Neutrophil (primary cell): ENCODE results near the gene ZACN.
"Not testable (repeated sequence)": the region's sequence is repeated elsewhere in the genome, so short reads cannot be mapped to it uniquely, and the experiment has no call there.

Experiments
- H3K27ac ChIP-seq: fragments of 200-600 bp; sonication (generic); 2 replicates; pipeline ENCODE4 v1.5.1; 2016; ENCODE audit warnings: mild to moderate bottlenecking, moderate library complexity
- H3K27me3 ChIP-seq: fragments of 200-600 bp; sonication (generic); 2 replicates; pipeline ENCODE4 v1.6.0; 2016; ENCODE audit warnings: mild to moderate bottlenecking
- H3K36me3 ChIP-seq: fragments of 200-600 bp; sonication (generic); 2 replicates; pipeline ENCODE4 v1.5.1; 2017
- H3K4me1 ChIP-seq, 2 experiments: fragments of 200-600 bp in 1 of 2; sonication (generic) in 1 of 2; 1 replicate in 1 of 2; 2 replicates in 1 of 2; pipeline versions ENCODE4 v1.5.1 to v1.6.1; 2013 to 2016; ENCODE audit warnings: low read depth in 1 of 2, low read length in 1 of 2, mild to moderate bottlenecking in 1 of 2, moderate library complexity in 1 of 2; ENCODE audit not compliant: control insufficient read depth in 1 of 2, insufficient read depth in 1 of 2
- H3K4me3 ChIP-seq, 2 experiments: fragments of 200-600 bp in 1 of 2; sonication (generic) in 1 of 2; 1 replicate in 1 of 2; 2 replicates in 1 of 2; pipeline ENCODE4 v1.5.1; 2013 to 2016; ENCODE audit warnings: low read depth in 1 of 2, low read length in 1 of 2, mild to moderate bottlenecking in 1 of 2, moderate library complexity in 1 of 2
- H3K9me3 ChIP-seq: fragments of 200-600 bp; sonication (generic); 2 replicates; pipeline ENCODE4 v1.5.1; 2016
- CTCF ChIP-seq: fragments of 200-600 bp; sonication (generic); IDR thresholded peaks from 2 replicates; pipeline ENCODE4 v1.5.1; 2016; ENCODE audit warnings: antibody characterized with exemption

The ZACN gene

GRCh38 chr17:76075364-76076145, 3.4 kb upstream of the ZACN start:
- H3K36me3 ChIP-seq, result no peaks in the 10 kb centered on the region
- no peaks in the 10 kb centered on the region for H3K9me3 ChIP-seq
- H3K4me1 ChIP-seq, result peaks cover 58 to 65% of the 10 kb centered on the region in 2 experiments
- peaks cover 73% of the 10 kb centered on the region for H3K27me3 ChIP-seq
- no peak overlapping the region for H3K27ac ChIP-seq
- H3K4me3 ChIP-seq, result peak overlapping the region; percentile 39 to 49
- TF ChIP-seq CTCF, result no peak

GRCh38 chr17:76076146-76076764, 2.7 kb upstream of the ZACN start:
- no peak overlapping the region for H3K27ac ChIP-seq
- peaks cover 76% of the 10 kb centered on the region for H3K27me3 ChIP-seq
- TF ChIP-seq CTCF, result no peak
- peaks cover 1% of the 10 kb centered on the region for H3K36me3 ChIP-seq
- peak overlapping the region in 1 of 2 experiments; percentile 43 for H3K4me3 ChIP-seq
- peaks cover 58 to 61% of the 10 kb centered on the region in 2 experiments for H3K4me1 ChIP-seq
- no peaks in the 10 kb centered on the region for H3K9me3 ChIP-seq

GRCh38 chr17:76076765-76077583, 2.0 kb upstream of the ZACN start:
- H3K27me3 ChIP-seq, result peaks cover 76% of the 10 kb centered on the region
- H3K4me3 ChIP-seq, result peak overlapping the region; percentile 2 to 43
- H3K4me1 ChIP-seq, result peaks cover 51 to 54% of the 10 kb centered on the region in 2 experiments

GRCh38 chr17:76077584-76078110, 1.3 kb upstream of the ZACN start:
- peaks cover 76% of the 10 kb centered on the region for H3K27me3 ChIP-seq
- peaks cover 15% of the 10 kb centered on the region for H3K36me3 ChIP-seq
- H3K4me1 ChIP-seq, result peaks cover 48 to 52% of the 10 kb centered on the region in 2 experiments
- H3K4me3 ChIP-seq, result peak overlapping the region in 1 of 2 experiments; percentile 43
- H3K27ac ChIP-seq, result no peak overlapping the region
- H3K9me3 ChIP-seq, result no peaks in the 10 kb centered on the region
- no peak for TF ChIP-seq CTCF

More at GRCh38 chr17:76076765-76077583, 2.0 kb upstream of the ZACN start:
- TF ChIP-seq CTCF, result no peak
- Histone ChIP-seq H3K36me3 (peaks cover 9% of the 10 kb centered on the region), H3K9me3 (no peaks in the 10 kb centered on the region), H3K27ac (peak overlapping the region; percentile 29)

GRCh38 chr17:76078370-76078769, 612 bp upstream of the ZACN start:
- Histone ChIP-seq H3K27me3 (peaks cover 75% of the 10 kb centered on the region), H3K4me1 (peaks cover 43 to 46% of the 10 kb centered on the region in 2 experiments)
- not testable (repeated sequence) for H3K4me3 ChIP-seq

More at GRCh38 chr17:76078370-76078769, 612 bp upstream of the ZACN start:
- not testable (repeated sequence) for H3K27ac ChIP-seq, H3K9me3 ChIP-seq
- peaks cover 23% of the 10 kb centered on the region for H3K36me3 ChIP-seq
